DND-41 (cell line): ENCODE data around the gene KIFAP3.
A peak's percentile ranks its signal among the peaks of the same experiment; 100 is the strongest.

ENCODE experiments used
- ATAC-seq: fragments of 200-7000 bp; cut with Tn5 transposase; 3 replicates; pipeline ENCODE4 v1.9.1; 2021; ENCODE audit warnings: low read depth; ENCODE audit not compliant: insufficient read depth
- DNase-seq: peaks from one replicate; pipeline ENCODE4 v3.0.0-alpha.2; 2020
- H2AFZ ChIP-seq: 2 replicates; pipeline ENCODE4 v1.6.0; 2012; ENCODE audit warnings: low read depth, low read length
- H3K27ac ChIP-seq: 2 replicates; pipeline ENCODE4 v1.5.1; 2012; ENCODE audit warnings: low read length, inconsistent platforms
- H3K27me3 ChIP-seq: fragments of 200-600 bp; sonication (generic); 2 replicates; pipeline ENCODE4 v1.6.0; 2012; ENCODE audit warnings: low read length, mild to moderate bottlenecking, inconsistent platforms; ENCODE audit not compliant: insufficient read depth, poor library complexity
- H3K36me3 ChIP-seq: 2 replicates; pipeline ENCODE4 v1.5.1; 2012; ENCODE audit warnings: low read length, inconsistent platforms; ENCODE audit not compliant: insufficient read depth
- H3K4me1 ChIP-seq: 2 replicates; pipeline ENCODE4 v1.5.1; 2012; ENCODE audit warnings: mild to moderate bottlenecking, low read length; ENCODE audit not compliant: insufficient read depth
- H3K4me2 ChIP-seq: 2 replicates; pipeline ENCODE4 v1.6.0; 2012; ENCODE audit warnings: mild to moderate bottlenecking, moderate library complexity, low read length, inconsistent platforms; ENCODE audit not compliant: insufficient read depth
- H3K4me3 ChIP-seq, 2 experiments: fragments of 200-600 bp in 1 of 2; shearing (Covaris generic) in 1 of 2; 2 replicates each; pipeline ENCODE4 v1.5.1; 2012 to 2016; ENCODE audit warnings: inconsistent platforms in 2 of 2, low read length in 2 of 2, mild to moderate bottlenecking in 2 of 2, low read depth in 1 of 2, moderate library complexity in 1 of 2
- H3K79me2 ChIP-seq: 2 replicates; pipeline ENCODE4 v1.6.0; 2012; ENCODE audit warnings: low read length, inconsistent platforms; ENCODE audit not compliant: insufficient read depth
- H3K9ac ChIP-seq: 2 replicates; pipeline ENCODE4 v1.6.0; 2012; ENCODE audit warnings: low read depth, mild to moderate bottlenecking, inconsistent platforms, low read length, moderate library complexity
- H3K9me3 ChIP-seq: 2 replicates; pipeline ENCODE4 v1.5.1; 2012; ENCODE audit warnings: low read length, moderate library complexity, mild to moderate bottlenecking, inconsistent platforms; ENCODE audit not compliant: insufficient read depth, severe bottlenecking
- H4K20me1 ChIP-seq: 2 replicates; pipeline ENCODE4 v1.6.0; 2012; ENCODE audit warnings: low read length; ENCODE audit not compliant: insufficient read depth
- EZH2 ChIP-seq: IDR thresholded peaks from 3 replicates; pipeline ENCODE4 v1.6.1; 2012; ENCODE audit warnings: borderline replicate concordance, low read depth, mild to moderate bottlenecking, moderate library complexity, low read length, inconsistent platforms; ENCODE audit not compliant: severe bottlenecking
- TF ChIP-seq, protein P1 (sequence below): IDR thresholded peaks from 2 replicates; pipeline ENCODE4 v1.5.1; 2012; ENCODE audit warnings: borderline replicate concordance, low read length, moderate library complexity, mild to moderate bottlenecking; ENCODE audit not compliant: poor library complexity, severe bottlenecking; ENCODE audit errors: extremely low read depth

Gene KIFAP3

DNA sequence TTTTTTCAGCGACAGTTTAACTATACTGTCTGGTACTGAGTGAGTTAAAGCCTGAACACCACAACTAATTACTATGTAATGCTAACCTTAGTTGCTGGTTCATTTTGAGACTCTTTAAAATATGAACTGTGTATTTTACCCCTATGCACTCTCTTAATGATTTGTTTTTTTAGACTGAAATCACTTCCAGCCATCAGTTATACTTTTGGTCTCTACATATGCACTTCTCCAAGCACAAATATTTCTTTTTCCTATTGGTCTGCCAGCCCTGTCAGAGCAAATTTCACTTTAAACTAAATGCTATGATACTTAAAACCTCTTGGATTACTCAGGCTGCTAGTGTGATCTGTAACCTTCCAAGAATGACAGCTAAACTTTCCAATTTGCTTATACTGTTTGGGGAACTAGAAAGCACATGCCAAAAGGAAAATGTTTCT, 142.7 kb downstream of the KIFAP3 start:
- H3K4me1 ChIP-seq = no peaks in the 10 kb centered on the region
- H3K4me2 ChIP-seq = no peak overlapping the region
- H3K36me3 ChIP-seq = no peaks in the 10 kb centered on the region
- H3K27me3 ChIP-seq = no peaks in the 10 kb centered on the region
- no peak overlapping the region for H3K4me3 ChIP-seq
- TF ChIP-seq, protein P1, sequence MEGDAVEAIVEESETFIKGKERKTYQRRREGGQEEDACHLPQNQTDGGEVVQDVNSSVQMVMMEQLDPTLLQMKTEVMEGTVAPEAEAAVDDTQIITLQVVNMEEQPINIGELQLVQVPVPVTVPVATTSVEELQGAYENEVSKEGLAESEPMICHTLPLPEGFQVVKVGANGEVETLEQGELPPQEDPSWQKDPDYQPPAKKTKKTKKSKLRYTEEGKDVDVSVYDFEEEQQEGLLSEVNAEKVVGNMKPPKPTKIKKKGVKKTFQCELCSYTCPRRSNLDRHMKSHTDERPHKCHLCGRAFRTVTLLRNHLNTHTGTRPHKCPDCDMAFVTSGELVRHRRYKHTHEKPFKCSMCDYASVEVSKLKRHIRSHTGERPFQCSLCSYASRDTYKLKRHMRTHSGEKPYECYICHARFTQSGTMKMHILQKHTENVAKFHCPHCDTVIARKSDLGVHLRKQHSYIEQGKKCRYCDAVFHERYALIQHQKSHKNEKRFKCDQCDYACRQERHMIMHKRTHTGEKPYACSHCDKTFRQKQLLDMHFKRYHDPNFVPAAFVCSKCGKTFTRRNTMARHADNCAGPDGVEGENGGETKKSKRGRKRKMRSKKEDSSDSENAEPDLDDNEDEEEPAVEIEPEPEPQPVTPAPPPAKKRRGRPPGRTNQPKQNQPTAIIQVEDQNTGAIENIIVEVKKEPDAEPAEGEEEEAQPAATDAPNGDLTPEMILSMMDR = no peak
- TF ChIP-seq EZH2 = no peak
- H3K9me3 ChIP-seq = no peaks in the 10 kb centered on the region
- H3K27ac ChIP-seq = no peak overlapping the region
- H2AFZ ChIP-seq = no peak overlapping the region
- no peaks in the 10 kb centered on the region for H4K20me1 ChIP-seq
- no peak for DNase-seq
- H3K9ac ChIP-seq = no peak overlapping the region
- no peak for ATAC-seq
- H3K79me2 ChIP-seq = no peaks in the 10 kb centered on the region

DNA sequence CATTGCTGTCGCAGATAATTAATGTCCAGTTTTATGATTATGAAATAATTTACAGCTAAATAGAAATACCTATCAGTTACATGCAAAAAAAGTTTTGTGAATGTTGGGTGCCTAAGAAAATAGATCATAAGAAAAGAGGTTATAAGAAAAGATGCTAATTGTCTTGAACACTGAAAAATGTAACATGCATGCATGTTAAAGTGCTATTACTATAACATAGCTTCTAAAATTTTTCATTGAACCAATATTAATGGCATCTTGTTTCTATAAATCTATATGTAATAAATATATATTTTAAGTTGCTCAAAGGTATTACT, 145.3 kb downstream of the KIFAP3 start:
- no peak for TF ChIP-seq EZH2
- Histone ChIP-seq H3K9me3 (no peaks in the 10 kb centered on the region), H3K4me3 (no peak overlapping the region), H3K9ac (no peak overlapping the region), H2AFZ (no peak overlapping the region), H3K79me2 (no peaks in the 10 kb centered on the region), H3K4me1 (peaks cover 5% of the 10 kb centered on the region), H3K36me3 (no peaks in the 10 kb centered on the region), H3K27ac (no peak overlapping the region), H3K27me3 (no peaks in the 10 kb centered on the region), H3K4me2 (no peak overlapping the region), H4K20me1 (no peaks in the 10 kb centered on the region)
- no peak for ATAC-seq
- no peak for DNase-seq

DNA sequence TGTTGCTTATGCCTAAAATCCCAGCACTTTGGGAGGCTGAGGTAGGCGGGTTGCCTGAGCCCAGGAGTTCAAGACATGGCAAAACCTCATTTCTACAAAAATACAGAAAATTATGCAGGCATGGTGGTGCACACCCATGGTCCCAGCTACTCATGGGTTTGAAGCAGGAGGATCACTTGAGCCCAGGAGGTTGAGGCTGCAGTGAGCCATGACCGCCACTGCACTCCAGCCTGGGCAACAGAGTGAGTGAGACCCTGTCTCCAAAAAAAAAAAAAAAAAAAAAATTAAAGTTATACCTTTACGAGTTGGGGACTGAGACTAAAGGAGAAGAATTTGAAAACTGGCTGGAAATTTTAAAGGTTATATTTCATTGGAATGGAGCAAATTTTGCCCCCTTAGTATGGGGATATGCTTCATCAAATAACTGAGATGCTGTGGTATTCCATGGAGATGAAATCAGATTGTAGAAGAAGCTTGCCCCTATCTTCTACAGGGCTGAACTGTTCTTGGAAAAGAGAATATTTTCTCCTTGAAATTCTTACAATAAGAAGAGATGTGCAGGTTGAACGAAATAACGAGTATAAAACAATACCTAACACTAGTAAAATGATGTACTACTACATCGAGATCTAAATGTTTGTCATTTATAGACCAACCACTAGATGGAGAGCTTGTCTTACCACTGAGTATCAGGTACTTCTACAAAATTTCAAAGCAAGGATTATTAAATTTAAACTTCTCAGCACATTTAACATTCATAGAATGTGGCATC, 145.9 kb downstream of the KIFAP3 start:
- Histone ChIP-seq H4K20me1 (no peaks in the 10 kb centered on the region), H3K79me2 (no peaks in the 10 kb centered on the region), H3K4me3 (no peak overlapping the region), H3K27me3 (no peaks in the 10 kb centered on the region), H3K9ac (no peak overlapping the region), H2AFZ (no peak overlapping the region; the same call in 1 of the 2 replicates), H3K4me1 (peaks cover 5% of the 10 kb centered on the region), H3K9me3 (no peaks in the 10 kb centered on the region), H3K36me3 (no peaks in the 10 kb centered on the region), H3K4me2 (no peak overlapping the region), H3K27ac (no peak overlapping the region)
- no peak for TF ChIP-seq EZH2
- TF ChIP-seq, protein P1 = peak; percentile 83
- no peak for DNase-seq
- peak; percentile 77 for ATAC-seq

GRCh38 chr1:169925505-169926482, 148.7 kb downstream of the KIFAP3 start:
- TF ChIP-seq, protein P1 = no peak
- Histone ChIP-seq H2AFZ (no peak overlapping the region), H3K27ac (no peak overlapping the region), H3K4me3 (no peak overlapping the region), H3K27me3 (no peaks in the 10 kb centered on the region), H3K9me3 (no peaks in the 10 kb centered on the region), H4K20me1 (no peaks in the 10 kb centered on the region), H3K36me3 (no peaks in the 10 kb centered on the region), H3K4me1 (peaks cover 5% of the 10 kb centered on the region), H3K9ac (no peak overlapping the region), H3K79me2 (no peaks in the 10 kb centered on the region), H3K4me2 (no peak overlapping the region)
- ATAC-seq (peak; percentile 88), DNase-seq (no peak)
